ENCODE data around the gene PIAS4. TPM values are rescaled to one million over a fixed set of nuclear protein-coding genes. Genes with fewer than 3 reads are reported as not detected.

PIAS4 gene
- total RNA-seq, 3 donors from 2014 or later = 9.4 to 17.0 (median 15.7) TPM

DNA sequence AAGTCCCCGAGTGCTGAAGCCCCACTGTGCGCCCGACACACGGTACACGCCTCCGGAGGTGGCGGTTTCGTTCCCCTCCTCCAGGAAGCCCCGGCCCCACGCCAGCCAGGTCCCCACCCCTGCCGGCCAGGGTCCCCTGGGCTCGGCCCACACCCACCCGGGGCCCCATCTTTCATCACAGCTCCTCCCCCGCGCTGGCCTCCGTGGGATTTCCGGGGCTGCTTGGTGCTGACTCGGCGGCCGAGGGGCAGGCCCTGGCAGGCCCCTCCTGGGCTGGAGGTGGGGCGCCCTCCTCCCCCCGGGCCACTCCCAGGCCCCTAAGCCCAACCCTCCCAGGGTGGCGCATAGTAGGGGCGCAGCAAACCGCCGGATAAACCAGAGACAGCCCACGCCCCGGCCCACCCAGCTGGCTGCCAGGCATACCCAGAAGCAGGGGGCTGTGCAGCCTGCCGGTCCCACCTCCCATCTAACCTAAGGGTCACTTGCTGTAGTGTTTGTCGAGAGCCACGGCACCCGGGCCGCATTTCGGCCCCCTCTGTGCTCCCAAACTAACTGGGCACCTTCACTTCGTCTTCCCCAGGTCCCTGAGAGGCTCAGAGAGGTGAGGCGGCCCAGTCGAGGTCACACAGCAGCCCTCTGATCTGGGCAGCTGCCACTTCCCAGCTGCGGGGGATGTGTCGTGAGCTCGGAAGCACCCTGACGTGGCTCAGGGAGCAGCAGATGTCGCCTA is 52.5 kb downstream of the PIAS4 start:
- TF ChIP-seq POLR2AphosphoS5 (IDR thresholded peaks at IDR 0.05) (peak in 1 of 3 donors; percentile 9), POLR2A (IDR thresholded peaks at IDR 0.05) (no peak)
- H3K9me3 ChIP-seq = no peaks in the 10 kb centered on the region
- intact Hi-C loops (cut with DNase I; ENCODE audit: low total_unique reads) = loop anchor here (5.0 kb wide), 1 partner anchor 78 kb away; no protein-coding TSS in a partner anchor
- no peaks in the 10 kb centered on the region for H3K36me3 ChIP-seq
- H3K27ac ChIP-seq = peak overlapping the region; percentile 97 to 100
- H3K27me3 ChIP-seq = no peaks in the 10 kb centered on the region
- no peak for DNase-seq (ENCODE audit: low spot score in 2 of 2)
- H3K4me3 ChIP-seq = peak overlapping the region; percentile 36 to 98 (median 83)
- peaks cover 46 to 49% of the 10 kb centered on the region in 2 donors for H3K4me1 ChIP-seq

DNA sequence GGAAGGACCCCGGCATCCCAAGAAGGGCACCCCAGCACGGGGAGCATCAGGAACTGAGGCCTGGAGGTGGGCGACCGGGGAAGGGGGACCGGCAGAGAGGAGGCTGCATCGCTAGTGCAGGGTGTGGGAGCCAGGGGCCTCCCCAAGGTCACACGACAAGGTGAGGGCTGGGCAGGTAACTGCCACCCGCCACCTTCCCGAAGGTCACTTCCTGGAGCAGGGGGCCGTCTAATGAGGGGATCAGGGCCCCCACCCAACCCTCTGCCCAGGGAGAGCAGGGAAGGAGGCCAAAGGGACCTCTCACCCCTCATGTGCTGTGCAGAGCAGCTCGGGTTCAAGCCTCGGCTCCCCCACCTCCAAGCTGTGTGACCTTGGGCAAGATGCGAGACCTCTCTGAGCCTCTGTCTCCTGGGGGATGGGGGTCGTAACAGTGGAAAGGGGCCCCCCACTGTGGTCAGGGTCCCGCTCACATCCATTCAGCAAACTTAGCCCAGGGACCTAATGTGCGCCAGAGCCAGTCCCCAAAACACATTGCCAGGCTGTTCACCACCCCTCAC is 53.2 kb downstream of the PIAS4 start:
- H3K9me3 ChIP-seq = no peaks in the 10 kb centered on the region
- peak overlapping the region; percentile 36 to 98 (median 83) for H3K4me3 ChIP-seq
- no peaks in the 10 kb centered on the region for H3K36me3 ChIP-seq
- intact Hi-C loops (cut with DNase I; ENCODE audit: low total_unique reads) = loop anchor here (5.0 kb wide), 1 partner anchor 78 kb away; no protein-coding TSS in a partner anchor
- no peak for DNase-seq (ENCODE audit: low spot score in 2 of 2)
- no peaks in the 10 kb centered on the region for H3K27me3 ChIP-seq
- TF ChIP-seq POLR2A (IDR thresholded peaks at IDR 0.05) = no peak
- TF ChIP-seq, protein P1, sequence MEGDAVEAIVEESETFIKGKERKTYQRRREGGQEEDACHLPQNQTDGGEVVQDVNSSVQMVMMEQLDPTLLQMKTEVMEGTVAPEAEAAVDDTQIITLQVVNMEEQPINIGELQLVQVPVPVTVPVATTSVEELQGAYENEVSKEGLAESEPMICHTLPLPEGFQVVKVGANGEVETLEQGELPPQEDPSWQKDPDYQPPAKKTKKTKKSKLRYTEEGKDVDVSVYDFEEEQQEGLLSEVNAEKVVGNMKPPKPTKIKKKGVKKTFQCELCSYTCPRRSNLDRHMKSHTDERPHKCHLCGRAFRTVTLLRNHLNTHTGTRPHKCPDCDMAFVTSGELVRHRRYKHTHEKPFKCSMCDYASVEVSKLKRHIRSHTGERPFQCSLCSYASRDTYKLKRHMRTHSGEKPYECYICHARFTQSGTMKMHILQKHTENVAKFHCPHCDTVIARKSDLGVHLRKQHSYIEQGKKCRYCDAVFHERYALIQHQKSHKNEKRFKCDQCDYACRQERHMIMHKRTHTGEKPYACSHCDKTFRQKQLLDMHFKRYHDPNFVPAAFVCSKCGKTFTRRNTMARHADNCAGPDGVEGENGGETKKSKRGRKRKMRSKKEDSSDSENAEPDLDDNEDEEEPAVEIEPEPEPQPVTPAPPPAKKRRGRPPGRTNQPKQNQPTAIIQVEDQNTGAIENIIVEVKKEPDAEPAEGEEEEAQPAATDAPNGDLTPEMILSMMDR (IDR thresholded peaks at IDR 0.05) = no peak
- no peak for TF ChIP-seq POLR2AphosphoS5 (IDR thresholded peaks at IDR 0.05)
- H3K27ac ChIP-seq = peak overlapping the region; percentile 97 to 100
- peaks cover 46 to 49% of the 10 kb centered on the region in 2 donors for H3K4me1 ChIP-seq

DNA sequence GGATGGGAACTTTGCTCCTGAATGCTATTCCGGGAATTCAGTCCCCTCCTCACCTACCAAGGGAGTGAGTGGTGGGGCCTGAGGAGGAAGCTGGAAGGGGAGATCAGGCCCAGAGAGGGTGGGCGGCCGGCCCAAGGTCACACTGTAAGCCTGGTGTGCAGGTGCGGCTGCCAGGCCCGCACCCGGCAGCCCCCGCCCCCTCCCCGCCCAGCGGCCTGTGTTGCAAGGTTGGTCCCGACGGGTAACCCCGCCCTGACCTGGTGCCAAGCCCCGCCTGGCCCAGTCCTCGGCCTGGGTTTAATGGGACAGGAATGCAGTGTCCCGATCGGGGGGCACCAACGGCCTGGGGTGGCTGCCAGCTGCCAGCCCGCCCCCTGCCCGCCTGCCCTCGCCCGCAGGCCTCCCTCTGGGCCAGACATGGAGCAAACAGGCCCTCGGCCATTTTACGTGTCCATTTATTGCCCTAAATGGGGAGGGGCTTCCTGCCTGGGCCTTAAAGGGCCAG is 53.7 kb downstream of the PIAS4 start:
- Histone ChIP-seq H3K4me3 (peak overlapping the region; percentile 36 to 98 (median 83)), H3K36me3 (no peaks in the 10 kb centered on the region), H3K4me1 (peaks cover 46 to 49% of the 10 kb centered on the region in 2 donors), H3K27me3 (no peaks in the 10 kb centered on the region), H3K27ac (peak overlapping the region; percentile 97 to 100), H3K9me3 (no peaks in the 10 kb centered on the region)
- TF ChIP-seq, protein P1 (IDR thresholded peaks at IDR 0.05) = no peak
- peak in 2 of 3 donors; percentile 68 to 77 for TF ChIP-seq POLR2AphosphoS5 (IDR thresholded peaks at IDR 0.05)
- intact Hi-C loops (cut with DNase I; ENCODE audit: low total_unique reads) = loop anchor here (5.0 kb wide), 1 partner anchor 79 kb away; no protein-coding TSS in a partner anchor
- peak; percentile 88 to 89 for DNase-seq (ENCODE audit: low spot score in 2 of 2)

DNA sequence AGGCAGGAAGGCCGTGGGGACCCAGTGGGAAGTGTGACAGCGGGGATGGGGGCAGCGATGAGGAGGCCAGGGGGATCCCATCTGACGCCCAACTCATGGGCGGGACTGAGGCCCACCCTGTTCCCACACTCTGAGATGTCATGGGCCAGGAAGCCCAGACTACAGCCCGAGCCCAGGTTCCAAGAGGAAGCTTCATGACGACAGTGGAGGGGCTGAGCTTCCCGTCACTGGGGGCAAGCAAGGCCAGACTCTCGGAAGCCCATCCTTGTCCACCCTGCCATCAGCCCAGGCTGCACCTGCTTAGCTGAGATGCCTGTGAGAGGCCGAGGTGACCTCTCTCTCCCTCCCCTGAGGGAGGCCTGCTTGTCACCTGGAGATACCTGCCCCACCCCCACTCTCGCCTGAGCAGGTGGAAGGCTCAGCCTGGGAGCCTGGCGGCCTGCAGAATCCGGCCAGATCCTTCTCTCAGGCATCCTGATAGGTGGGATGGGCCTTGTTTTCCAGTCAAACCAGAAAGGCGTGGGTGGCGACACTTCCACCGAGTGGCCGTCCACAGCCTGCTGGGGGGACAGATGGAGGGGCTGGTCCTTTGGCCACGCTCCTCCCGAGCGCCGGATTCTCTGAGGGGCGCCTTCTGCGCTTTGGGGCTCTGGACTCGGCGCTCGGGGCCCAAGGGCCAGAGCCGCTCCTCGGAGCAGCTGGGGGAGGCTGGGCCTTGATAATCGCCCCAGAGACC is 54.3 kb downstream of the PIAS4 start:
- Histone ChIP-seq H3K36me3 (no peaks in the 10 kb centered on the region), H3K27me3 (no peaks in the 10 kb centered on the region), H3K4me1 (peaks cover 46 to 49% of the 10 kb centered on the region in 2 donors), H3K27ac (peak overlapping the region; percentile 97 to 100), H3K9me3 (no peaks in the 10 kb centered on the region), H3K4me3 (peak overlapping the region; percentile 36 to 98 (median 83))
- no peak for TF ChIP-seq POLR2AphosphoS5 (IDR thresholded peaks at IDR 0.05)
- TF ChIP-seq, protein P1 (IDR thresholded peaks at IDR 0.05) = no peak
- TF ChIP-seq POLR2A (IDR thresholded peaks at IDR 0.05) = no peak
- intact Hi-C loops (cut with DNase I; ENCODE audit: low total_unique reads) = loop anchor here (5.0 kb wide), 1 partner anchor 80 kb away; no protein-coding TSS in a partner anchor
- peak; percentile 76 to 78 for DNase-seq (ENCODE audit: low spot score in 2 of 2)
